GM21737 (cell line): ENCODE data around the gene FAM149A.

Source experiments
- ATAC-seq: cut with Tn5 transposase; IDR thresholded peaks from one replicate; pipeline ENCODE4 v1.9.1; 2021; ENCODE audit warnings: mild to moderate bottlenecking, moderate library complexity; ENCODE audit not compliant: unreplicated experiment

FAM149A gene

GRCh38 chr4:186104114-186104889 is at the start of gene FAM149A:
FAM149A (plus strand) TSS chr4:186104704.
- peak; percentile 74 for ATAC-seq

DNA sequence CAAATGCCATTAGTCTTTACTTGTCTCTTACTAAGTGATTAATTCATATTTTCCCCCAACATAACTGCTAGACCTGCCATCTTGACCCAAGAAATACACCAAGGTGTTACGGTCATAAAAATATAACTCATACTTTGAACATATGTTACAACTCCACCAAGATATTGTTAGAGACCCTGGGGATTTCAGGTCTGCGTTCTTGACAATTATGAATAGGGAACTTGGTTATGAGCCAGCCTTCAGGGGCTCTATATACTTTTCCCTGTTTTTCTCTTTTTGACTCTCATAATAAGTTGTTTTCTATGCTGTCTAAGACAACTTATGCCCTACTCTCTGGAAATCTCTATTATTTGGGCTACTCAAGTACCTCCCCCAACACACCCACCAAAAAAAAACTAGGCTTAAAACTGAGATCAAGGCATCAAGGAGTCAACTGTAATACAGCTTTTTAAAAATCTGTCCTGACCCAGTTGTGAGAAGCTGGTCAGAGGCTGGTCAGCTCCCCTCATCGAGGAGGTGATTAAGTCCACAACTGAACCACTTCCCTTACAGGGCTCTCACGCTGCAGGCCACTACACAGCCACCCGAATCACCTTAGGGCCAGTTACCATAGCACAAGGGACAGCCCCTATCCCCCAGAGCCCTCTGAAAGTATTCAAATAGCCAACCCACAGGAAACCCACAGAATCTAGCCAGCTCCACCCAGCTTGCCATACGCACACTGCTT is 46.1 kb upstream of the FAM149A start:
- peak; percentile 100 for ATAC-seq

DNA sequence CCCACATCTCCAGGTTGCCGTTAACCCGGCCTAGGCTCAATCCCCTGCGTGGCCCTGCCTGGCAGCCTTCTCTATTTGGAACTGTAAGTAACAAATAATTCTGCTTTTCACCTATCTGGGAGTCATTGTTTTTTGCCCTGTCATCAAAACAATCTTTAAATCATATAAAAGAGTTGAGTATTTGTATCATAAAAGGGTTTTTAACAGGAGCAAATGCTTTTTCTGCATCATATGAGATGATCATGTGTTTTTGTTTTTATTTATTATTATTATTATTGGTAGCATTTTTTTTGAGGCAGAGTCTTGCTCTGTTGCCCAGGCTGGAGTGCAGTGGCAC is 45.6 kb upstream of the FAM149A start:
- ATAC-seq = no peak

GRCh38 chr4:186061921-186062320 is 42.6 kb upstream of the FAM149A start:
- ATAC-seq = no peak

- ATAC-seq = no peak
These were observed 36.6 kb upstream of the FAM149A start for GRCh38 chr4:186067757-186068385.

- ATAC-seq = no peak
These were observed 35.7 kb upstream of the FAM149A start, which contains the start of gene TLR3 for GRCh38 chr4:186068581-186069348. TLR3 (plus strand) TSS chr4:186069156; CDS start chr4:186076620, 7,464 bp downstream.

DNA sequence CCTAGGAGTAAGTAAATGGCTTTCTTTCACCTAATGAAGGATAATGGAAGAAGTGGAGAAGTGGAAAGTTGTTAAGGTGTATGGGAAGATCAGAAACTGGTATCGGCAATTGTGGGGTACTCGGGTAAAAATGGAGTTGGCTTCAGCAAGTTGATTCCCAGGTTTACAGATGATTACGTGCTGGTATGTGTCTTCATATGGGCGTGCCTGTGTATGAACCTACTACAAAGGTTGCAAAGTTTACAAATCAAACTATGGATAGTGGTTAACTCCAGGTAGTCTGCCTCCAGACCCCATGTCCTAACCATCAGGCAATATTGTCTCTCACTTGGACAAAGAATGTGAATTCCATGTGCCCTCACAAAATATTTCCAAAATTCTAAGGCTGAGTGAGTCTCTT is 34.8 kb upstream of the FAM149A start:
- no peak for ATAC-seq

- no peak for ATAC-seq
These were observed 32.0 kb upstream of the FAM149A start for GRCh38 chr4:186072516-186072915.

DNA sequence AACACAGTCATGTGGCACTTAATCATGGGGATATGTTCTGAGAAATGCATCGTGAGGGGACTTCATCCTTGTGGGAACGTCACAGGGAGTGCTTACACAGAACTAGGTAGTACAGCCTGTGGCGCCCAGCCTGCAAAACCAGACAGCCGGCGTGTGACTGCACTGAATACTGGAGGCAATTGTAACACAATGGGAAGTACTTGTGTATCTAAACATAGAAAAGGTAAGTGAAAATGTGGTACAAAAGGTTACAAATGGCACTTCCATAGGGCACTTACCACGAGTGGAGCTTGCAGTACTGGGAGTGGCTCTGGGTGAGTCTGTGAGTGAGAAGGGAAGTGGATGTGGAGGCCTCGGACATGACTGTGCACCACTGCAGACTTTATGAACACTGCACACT is 30.3 kb upstream of the FAM149A start:
- no peak for ATAC-seq

- no peak for ATAC-seq
These were observed 25.4 kb upstream of the FAM149A start for GRCh38 chr4:186078981-186079638.

GRCh38 chr4:186079694-186080093 is 24.8 kb upstream of the FAM149A start:
- ATAC-seq = no peak

- no peak for ATAC-seq
These were observed 23.2 kb upstream of the FAM149A start for GRCh38 chr4:186081202-186081807.

GRCh38 chr4:186082221-186082620 is 22.3 kb upstream of the FAM149A start:
- ATAC-seq = no peak

GRCh38 chr4:186088523-186088922 is 16.0 kb upstream of the FAM149A start:
- ATAC-seq = no peak

GRCh38 chr4:186092296-186092695 is 12.2 kb upstream of the FAM149A start:
- no peak for ATAC-seq

- ATAC-seq = no peak
These were observed 9.1 kb upstream of the FAM149A start for GRCh38 chr4:186095406-186095805.

- ATAC-seq = no peak
These were observed 7.8 kb upstream of the FAM149A start for GRCh38 chr4:186096681-186097165.

DNA sequence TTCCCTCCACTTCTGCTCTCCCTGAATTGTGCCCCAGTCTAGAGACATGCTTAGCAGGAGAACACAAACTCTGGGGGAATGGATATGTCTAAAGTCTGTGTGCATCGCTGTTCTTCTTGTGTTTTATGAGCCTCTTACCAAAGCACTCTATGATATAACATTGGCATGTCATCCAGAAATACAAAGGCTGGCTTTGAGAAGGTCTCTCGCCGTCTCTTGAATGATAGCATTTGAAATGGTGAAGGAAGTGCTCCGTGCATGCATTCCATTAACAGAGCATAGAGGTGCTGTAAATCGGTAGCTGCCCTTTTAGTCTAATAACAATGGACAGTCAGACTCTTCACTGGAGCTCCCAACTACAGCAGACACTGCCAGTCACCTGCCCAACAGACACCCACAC is 7.1 kb upstream of the FAM149A start:
- ATAC-seq = no peak

DNA sequence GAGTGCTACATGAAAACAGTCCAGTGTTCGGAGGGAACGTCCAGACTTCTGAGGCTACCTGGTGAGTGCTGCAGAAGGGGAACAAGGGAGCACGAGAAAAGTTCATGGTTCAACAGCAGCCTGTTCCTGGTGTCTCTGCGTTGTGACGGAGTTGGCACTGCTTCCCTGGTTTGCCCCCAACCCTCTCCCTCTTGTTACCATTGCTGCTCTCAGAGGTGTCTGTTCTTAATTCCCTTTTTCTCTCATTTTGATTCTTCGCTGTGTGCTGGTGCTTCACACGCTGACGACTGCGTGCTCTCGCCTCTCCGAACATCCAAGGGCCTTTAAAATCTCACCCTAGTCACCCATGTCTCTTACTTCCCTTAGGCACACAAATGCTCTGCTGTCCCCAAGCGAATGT is 1.6 kb upstream of the FAM149A start:
- no peak for ATAC-seq
